IMR-90 (cell line): Measurements from ENCODE around the gene ZNF532. TPM values are rescaled to one million over a fixed set of nuclear protein-coding genes. Genes with fewer than 3 reads are reported as not detected.

Experiments used
- ATAC-seq: fragments of 200-7000 bp; cut with Tn5 transposase; 2 replicates; pipeline ENCODE4 v1.9.1; 2020; ENCODE audit warnings: low read depth, mild to moderate bottlenecking, moderate library complexity
- BruUV-seq: library from RNA; stranded (reverse); fragments of 400-500 nt; replicated peaks from 2 replicates; lab custom pipeline; 2021; lab: Mats Ljungman, UMichigan
- CTCF ChIA-PET: fragments of 300-600 bp; formaldehyde crosslinking; extraction: SDS; loops from one replicate; lab custom pipeline; 2021; ENCODE audit warnings: antibody characterized with exemption; lab: Yijun Ruan, JAX
- POLR2A ChIA-PET: fragments of 300-600 bp; sonication (Branson Sonifier 250); formaldehyde crosslinking; loops from one replicate; lab custom pipeline; 2022; ENCODE audit warnings: antibody characterized with exemption; ENCODE audit not compliant: unreplicated experiment; lab: Charles Lee
- DNase-seq: peaks from one replicate; pipeline ENCODE4 v3.0.0; 2013
- H2AFZ ChIP-seq: replicated peaks from 2 replicates; pipeline ENCODE3; 2013; ENCODE audit warnings: low read length, mild to moderate bottlenecking; ENCODE audit not compliant: poor library complexity
- H2AK5ac ChIP-seq: 2 replicates; pipeline ENCODE4 v1.6.1; 2013; ENCODE audit warnings: low read depth, low read length, inconsistent platforms
- H2AK9ac ChIP-seq: replicated peaks from 2 replicates; pipeline ENCODE3; 2013; ENCODE audit warnings: mild to moderate bottlenecking, low read depth, low read length, moderate library complexity; ENCODE audit not compliant: poor library complexity
- H2BK120ac ChIP-seq: 2 replicates; pipeline ENCODE4 v1.6.1; 2013; ENCODE audit warnings: low read depth, low read length, inconsistent platforms
- H2BK15ac ChIP-seq: 3 replicates; pipeline ENCODE4 v1.6.1; 2013; ENCODE audit warnings: low read depth, low read length, inconsistent platforms
- H2BK20ac ChIP-seq: 2 replicates; pipeline ENCODE4 v1.6.1; 2013; ENCODE audit warnings: low read depth, mild to moderate bottlenecking, inconsistent platforms, low read length, moderate library complexity
- H2BK5ac ChIP-seq: 2 replicates; pipeline ENCODE4 v1.6.1; 2013; ENCODE audit warnings: mild to moderate bottlenecking, low read depth, low read length, inconsistent platforms; ENCODE audit not compliant: poor library complexity, severe bottlenecking
- H3K14ac ChIP-seq: replicated peaks from 2 replicates; pipeline ENCODE4 v1.6.1; 2013; ENCODE audit warnings: low read depth, low read length, inconsistent platforms
- H3K18ac ChIP-seq: 2 replicates; pipeline ENCODE4 v1.6.1; 2013; ENCODE audit warnings: low read depth, low read length, control low read depth
- H3K23ac ChIP-seq: 2 replicates; pipeline ENCODE4 v1.6.1; 2013; ENCODE audit warnings: low read depth, low read length, inconsistent platforms
- H3K27ac ChIP-seq: 2 replicates; pipeline ENCODE4 v1.5.1; 2013; ENCODE audit warnings: mild to moderate bottlenecking, control low read depth, low read length; ENCODE audit not compliant: insufficient read depth
- H3K27me3 ChIP-seq: 2 replicates; pipeline ENCODE4 v1.6.1; 2013; ENCODE audit warnings: low read length; ENCODE audit not compliant: control insufficient read depth, insufficient read depth
- H3K36me3 ChIP-seq: 2 replicates; pipeline ENCODE4 v1.6.1; 2013; ENCODE audit warnings: low read length, mixed read lengths; ENCODE audit not compliant: control insufficient read depth, insufficient read depth
- H3K4ac ChIP-seq: 2 replicates; pipeline ENCODE4 v1.6.1; 2013; ENCODE audit warnings: low read depth, low read length, inconsistent platforms
- H3K4me1 ChIP-seq: 2 replicates; pipeline ENCODE4 v1.6.1; 2013; ENCODE audit warnings: low read length, mixed read lengths; ENCODE audit not compliant: control insufficient read depth, insufficient read depth
- H3K4me2 ChIP-seq: 2 replicates; pipeline ENCODE4 v1.6.1; 2013; ENCODE audit warnings: low read depth, mild to moderate bottlenecking, control low read depth, low read length, moderate library complexity
- H3K4me3 ChIP-seq: 2 replicates; pipeline ENCODE4 v1.5.1; 2013; ENCODE audit warnings: low read depth, mild to moderate bottlenecking, control low read depth, low read length, moderate library complexity; ENCODE audit not compliant: insufficient read depth
- H3K56ac ChIP-seq: 2 replicates; pipeline ENCODE4 v1.6.1; 2013; ENCODE audit warnings: low read length, inconsistent platforms; ENCODE audit not compliant: insufficient read depth; ENCODE audit errors: extremely low read depth
- H3K79me1 ChIP-seq, 2 experiments: 2 replicates each; pipeline ENCODE4 v1.6.1; 2013; ENCODE audit warnings: low read length in 2 of 2, inconsistent platforms in 1 of 2, low read depth in 1 of 2
- H3K9ac ChIP-seq: 2 replicates; pipeline ENCODE4 v1.6.1; 2013; ENCODE audit warnings: low read depth, low read length, control low read depth
- H3K9me1 ChIP-seq: 2 replicates; pipeline ENCODE4 v1.6.1; 2013; ENCODE audit warnings: low read length, inconsistent platforms; ENCODE audit not compliant: insufficient read depth
- H3K9me3 ChIP-seq: 2 replicates; pipeline ENCODE4 v1.6.1; 2013; ENCODE audit warnings: low read length; ENCODE audit not compliant: control insufficient read depth, insufficient read depth
- H4K20me1 ChIP-seq: 2 replicates; pipeline ENCODE4 v1.6.1; 2013; ENCODE audit warnings: low read length, inconsistent platforms; ENCODE audit not compliant: insufficient read depth
- H4K5ac ChIP-seq: 2 replicates; pipeline ENCODE4 v1.6.1; 2013; ENCODE audit warnings: mild to moderate bottlenecking, low read depth, low read length, control low read depth
- H4K8ac ChIP-seq, 2 experiments: 2 replicates each; pipeline ENCODE4 v1.6.1; 2013; ENCODE audit warnings: low read depth in 2 of 2, low read length in 2 of 2, control low read depth in 1 of 2, inconsistent platforms in 1 of 2
- H4K91ac ChIP-seq: 2 replicates; pipeline ENCODE4 v1.6.1; 2013; ENCODE audit warnings: low read depth, low read length, inconsistent platforms; ENCODE audit not compliant: insufficient read depth
- BHLHE40 ChIP-seq: fragments of 150-350 bp; IDR thresholded peaks from 2 replicates; pipeline ENCODE4 v1.6.1; 2016; ENCODE audit warnings: mild to moderate bottlenecking, low read depth, low read length
- MAZ ChIP-seq: IDR thresholded peaks from 2 replicates; pipeline ENCODE4 v1.6.1; 2012; ENCODE audit warnings: low read depth, mild to moderate bottlenecking, low read length, improper control_type of control experiment, moderate library complexity, borderline replicate concordance
- MXI1 ChIP-seq: IDR thresholded peaks from 2 replicates; pipeline ENCODE4 v1.6.1; 2012; ENCODE audit warnings: low read depth, mild to moderate bottlenecking, low read length, moderate library complexity, borderline replicate concordance
- WGBS, 2 experiments: methylation state at CpG; one replicate each; pipeline versions ENCODE4 v1.1.5 to v1.1.7; 2013; ENCODE audit warnings: missing lambda C conversion rate in 2 of 2; ENCODE audit not compliant: insufficient read length in 1 of 2; ENCODE audit errors: extremely low coverage in 2 of 2; 5-methylcytosine and 5-hydroxymethylcytosine counted together
- dilution Hi-C: fragments of 300-500 bp; cut with HindIII; formaldehyde crosslinking; loops from one replicate; pipeline ENCODE4 v1.14.3; 2018; ENCODE audit warnings: low sequenced_read_pairs; ENCODE audit not compliant: unreplicated experiment
- in situ Hi-C: fragments of 300-500 bp; cut with MboI; formaldehyde crosslinking; loops from 3 replicates; pipeline ENCODE4 v1.14.3; 2019; ENCODE audit warnings: low sequenced_read_pairs, inconsistent platforms, mixed read lengths
- intact Hi-C: fragments of 100-400 bp; cut with micrococcal nuclease; formaldehyde crosslinking; loops from 2 replicates; pipeline ENCODE4 v1.10.0; 2022
- polyA plus RNA-seq, 3 experiments: library from polyadenylated mRNA; depleted of rRNA; stranded (reverse); fragments of >200 nt; gene quantifications; 2 replicates each; pipeline ENCODE4 v1.2.3, GENCODE V29; 2012; ENCODE audit warnings: low replicate concordance in 1 of 3
- total RNA-seq: library from RNA; depleted of rRNA; stranded (reverse); fragments of >200 nt; gene quantifications from 2 replicates; pipeline ENCODE4 v1.2.3, GENCODE V29; 2012

The ZNF532 gene
- total and polyA plus RNA-seq, 2 of the 4 experiments (the other 2 are of a cell fraction) = 29.9 to 45.8 TPM

DNA sequence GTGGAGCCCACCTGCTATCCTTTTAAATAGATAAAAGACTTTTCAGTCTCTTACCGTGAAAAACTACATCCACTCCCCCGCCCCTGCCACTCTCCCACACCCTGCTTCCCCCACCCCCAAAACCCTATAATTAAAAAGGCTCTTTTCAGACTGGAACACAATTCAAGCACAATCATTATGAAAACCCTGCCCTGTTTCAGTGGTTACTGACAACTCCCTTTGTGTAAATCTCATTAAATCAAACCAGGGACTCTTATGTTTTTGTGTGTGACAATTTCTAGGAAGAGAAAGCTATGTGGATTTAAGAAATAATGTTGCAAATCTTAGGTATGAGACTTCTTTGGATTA lies 21.0 kb upstream of the ZNF532 start:
- Histone ChIP-seq H3K4me3 (no peak overlapping the region), H3K9me3 (peaks cover 5% of the 10 kb centered on the region), H4K20me1 (no peaks in the 10 kb centered on the region), H3K9me1 (no peaks in the 10 kb centered on the region), H3K14ac (no peak overlapping the region), H2BK120ac (no peak overlapping the region), H3K23ac (no peak overlapping the region), H2BK15ac (no peak overlapping the region), H4K5ac (no peak overlapping the region), H3K36me3 (no peaks in the 10 kb centered on the region), H3K27me3 (no peaks in the 10 kb centered on the region), H4K8ac (no peak overlapping the region), H3K79me1 (no peaks in the 10 kb centered on the region), H4K91ac (no peak overlapping the region), H2AFZ (no peak overlapping the region), H3K27ac (no peak overlapping the region), H3K4ac (no peak overlapping the region), H2AK9ac (no peak overlapping the region), H2BK5ac (no peak overlapping the region), H3K18ac (no peak overlapping the region), H3K4me1 (no peaks in the 10 kb centered on the region), H3K9ac (no peak overlapping the region), H3K56ac (no peak overlapping the region), H2AK5ac (no peak overlapping the region), H2BK20ac (no peak overlapping the region), H3K4me2 (no peak overlapping the region)
- ATAC-seq = no peak
- intact Hi-C loops = no loop called here
- CTCF ChIA-PET = interaction anchor here (0.6 kb wide), 1 partner anchor 154 kb away, joined by 3 read pairs; no protein-coding TSS in a partner anchor
- POLR2A ChIA-PET = no interaction called here
- in situ Hi-C loops = no loop called here
- no peak for DNase-seq
- TF ChIP-seq MAZ (no peak), BHLHE40 (no peak), MXI1 (no peak)
- dilution Hi-C loops = no loop called here
- 60% methylated on average over 1 of the region's 2 CpGs; no CpG with 5 or more reads in 1 of the 2 experiments for WGBS, 2 experiments
- no TSS peak for BruUV-seq
